Activated CD8-positive, alpha-beta T cell treated with anti-CD3 and anti-CD28 coated beads, Interleukin-2, amount 10 ng/mL, durations not matched to agents 7 days and 5 days (primary cell): Measurements from ENCODE around the gene GOLGA6L10. TPM values are rescaled to one million over a fixed set of nuclear protein-coding genes. Genes with fewer than 3 reads are reported as not detected.
"Not testable (repeated sequence)": the region's sequence is repeated elsewhere in the genome, so short reads cannot be mapped to it uniquely, and the experiment has no call there.

ENCODE experiments used
- ATAC-seq: fragments of 150-1000 bp; cut with Tn5 transposase; one replicate; pipeline ENCODE4 v1.10.0; 2021; ENCODE audit warnings: moderate library complexity
- CTCF ChIA-PET: fragments of 350-600 bp; sonication (Branson Sonifier 250); formaldehyde crosslinking; loops from one replicate; lab custom pipeline; 2021; ENCODE audit warnings: antibody characterized with exemption; lab: Charles Lee
- POLR2A ChIA-PET: fragments of 350-600 bp; sonication (Branson Sonifier 250); formaldehyde crosslinking; loops from one replicate; lab custom pipeline; 2021; ENCODE audit warnings: antibody characterized with exemption; lab: Charles Lee
- DNase-seq: peaks from one replicate; pipeline ENCODE4 v3.0.0-alpha.2; 2020
- H3K27ac Mint-ChIP-seq: one replicate; pipeline ENCODE4 v1.8.0; 2021; ENCODE audit warnings: mild to moderate bottlenecking, mixed read lengths
- H3K27me3 Mint-ChIP-seq: one replicate; pipeline ENCODE4 v1.8.0; 2021; ENCODE audit warnings: low read depth, mixed read lengths
- H3K36me3 Mint-ChIP-seq: one replicate; pipeline ENCODE4 v1.8.0; 2021; ENCODE audit warnings: low read depth, mixed read lengths
- H3K4me1 Mint-ChIP-seq: one replicate; pipeline ENCODE4 v1.8.0; 2021; ENCODE audit warnings: low read depth, mixed read lengths
- H3K4me3 Mint-ChIP-seq: one replicate; pipeline ENCODE4 v1.8.0; 2021; ENCODE audit warnings: mild to moderate bottlenecking, mixed read lengths
- H3K9me3 Mint-ChIP-seq: one replicate; pipeline ENCODE4 v1.8.0; 2022; ENCODE audit warnings: mixed read lengths; ENCODE audit not compliant: insufficient read depth
- total RNA-seq, 2 experiments: library from RNA; stranded (reverse); gene quantifications; one replicate each; pipeline ENCODE4 v1.2.3, GENCODE V29; 2021

GOLGA6L10 gene
- total RNA-seq, 2 experiments from 2014 or later, result 0.83 to 0.84 TPM

- H3K27ac Mint-ChIP-seq, POLR2A ChIA-PET, H3K9me3 Mint-ChIP-seq, H3K36me3 Mint-ChIP-seq, ATAC-seq, CTCF ChIA-PET, H3K4me1 Mint-ChIP-seq, H3K4me3 Mint-ChIP-seq, DNase-seq, H3K27me3 Mint-ChIP-seq: not testable (repeated sequence)
These were observed 10.7 kb downstream of the GOLGA6L10 start for GRCh38 chr15:82338573-82338972.

GRCh38 chr15:82338053-82338452 lies 11.2 kb downstream of the GOLGA6L10 start:
- ATAC-seq, DNase-seq, H3K27ac Mint-ChIP-seq, POLR2A ChIA-PET, H3K27me3 Mint-ChIP-seq, H3K4me3 Mint-ChIP-seq, H3K4me1 Mint-ChIP-seq, H3K9me3 Mint-ChIP-seq, H3K36me3 Mint-ChIP-seq, CTCF ChIA-PET: not testable (repeated sequence)

DNA sequence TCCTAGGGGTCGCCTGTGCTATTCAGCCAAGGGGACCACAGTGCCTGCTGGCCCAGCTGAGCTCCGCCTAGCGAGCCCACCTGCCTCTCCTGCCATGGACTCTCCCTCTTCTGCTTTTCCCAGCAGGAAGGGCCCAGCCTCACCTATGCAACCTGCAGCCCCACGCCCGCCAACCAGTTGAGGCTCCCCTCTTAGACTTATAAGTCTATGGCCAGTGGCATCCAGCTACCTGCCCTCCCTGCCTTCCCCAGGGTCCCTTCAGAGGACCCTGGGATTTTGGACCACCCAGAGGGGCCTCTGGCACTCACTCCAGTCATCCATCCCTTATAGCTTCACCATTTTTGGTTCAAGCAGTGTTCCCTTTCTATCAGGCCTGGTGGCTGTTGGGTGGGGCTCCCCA lies 12.2 kb downstream of the GOLGA6L10 start:
- H3K27ac Mint-ChIP-seq, H3K36me3 Mint-ChIP-seq, POLR2A ChIA-PET, H3K9me3 Mint-ChIP-seq, H3K27me3 Mint-ChIP-seq, H3K4me1 Mint-ChIP-seq, CTCF ChIA-PET, ATAC-seq, H3K4me3 Mint-ChIP-seq, DNase-seq: not testable (repeated sequence)

- ATAC-seq, POLR2A ChIA-PET, DNase-seq, H3K36me3 Mint-ChIP-seq, H3K27me3 Mint-ChIP-seq, CTCF ChIA-PET, H3K9me3 Mint-ChIP-seq, H3K4me3 Mint-ChIP-seq: not testable (repeated sequence)
- peaks cover 12% of the 10 kb centered on the region for H3K4me1 Mint-ChIP-seq
- H3K27ac Mint-ChIP-seq, result peak overlapping the region; percentile 28
These were observed 13.1 kb downstream of the GOLGA6L10 start for GRCh38 chr15:82336180-82336647.

DNA sequence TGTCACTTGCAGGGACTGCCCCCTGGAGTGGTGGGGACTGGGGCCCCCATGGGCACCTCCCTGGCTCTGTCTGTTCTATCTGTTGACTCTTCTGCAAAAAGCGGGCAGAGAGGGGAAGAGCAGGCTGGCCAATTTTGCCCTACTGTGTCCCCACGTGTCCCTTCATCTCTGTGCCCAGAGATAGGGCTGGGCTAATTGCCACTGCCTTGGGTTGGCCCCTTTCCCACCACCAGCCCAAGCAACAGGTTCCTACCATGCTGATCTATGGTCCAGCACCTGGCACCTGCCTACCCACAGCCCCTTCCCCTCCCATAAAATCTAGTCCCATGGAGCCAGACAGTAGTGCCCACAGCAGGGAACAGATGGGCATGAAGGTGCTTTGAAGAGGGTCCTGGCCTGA lies 14.3 kb downstream of the GOLGA6L10 start:
- POLR2A ChIA-PET, result not testable (repeated sequence)

GRCh38 chr15:82334554-82334932 lies 14.7 kb downstream of the GOLGA6L10 start:
- CTCF ChIA-PET, H3K27ac Mint-ChIP-seq: not testable (repeated sequence)

More for the DNA sequence above, 14.3 kb downstream of the GOLGA6L10 start:
- peaks cover 12% of the 10 kb centered on the region for H3K4me1 Mint-ChIP-seq
- H3K36me3 Mint-ChIP-seq, CTCF ChIA-PET, H3K4me3 Mint-ChIP-seq, ATAC-seq, H3K27me3 Mint-ChIP-seq, H3K27ac Mint-ChIP-seq, H3K9me3 Mint-ChIP-seq, DNase-seq: not testable (repeated sequence)

DNA sequence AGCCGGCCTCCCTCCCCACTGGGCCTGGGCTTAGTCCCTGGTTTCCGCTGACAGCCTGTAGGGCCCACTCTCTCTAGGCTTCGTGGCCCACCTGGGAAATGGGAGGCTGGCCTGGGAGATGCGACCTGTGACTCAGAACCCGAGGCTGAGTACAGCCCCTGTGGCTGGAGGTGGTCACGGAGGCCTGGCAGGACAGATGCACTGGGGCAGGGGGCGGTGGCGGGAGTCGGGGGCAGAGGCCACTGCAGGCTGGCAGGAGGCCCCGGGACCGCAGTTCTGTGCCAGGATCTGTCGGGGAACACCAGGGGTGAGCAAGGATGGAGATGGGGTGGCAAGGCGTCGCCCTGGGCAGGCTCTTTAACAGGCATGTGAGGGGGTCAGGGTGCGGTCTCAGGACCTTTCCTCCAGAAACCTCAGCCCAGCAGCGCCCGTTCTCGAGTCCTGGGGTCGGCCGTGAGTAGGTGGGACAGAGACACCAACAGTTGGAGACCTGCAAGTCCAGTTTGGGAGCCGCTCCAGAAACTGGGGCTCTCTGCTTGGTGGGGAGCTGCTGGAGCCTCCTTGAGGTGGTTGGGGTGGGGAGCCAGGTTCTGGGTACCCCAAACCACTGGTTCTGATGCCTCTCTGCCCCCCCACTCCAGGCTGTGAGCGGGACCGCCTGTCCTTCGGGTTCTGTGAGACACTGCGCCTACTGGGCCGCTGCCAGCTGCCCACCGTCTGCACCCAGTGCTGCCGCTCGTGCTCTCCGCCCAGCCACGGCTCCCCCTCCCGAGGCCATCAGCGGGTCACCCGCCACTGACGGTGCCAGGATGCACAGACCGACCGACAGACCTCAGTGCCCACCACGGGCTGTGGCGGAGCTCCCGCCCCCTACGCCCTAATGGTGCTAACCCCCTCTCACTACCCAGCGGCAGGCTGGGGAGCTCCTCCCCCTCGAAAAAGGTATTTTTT lies 15.4 kb downstream of the GOLGA6L10 start:
- DNase-seq, H3K27ac Mint-ChIP-seq, POLR2A ChIA-PET, H3K27me3 Mint-ChIP-seq, H3K4me3 Mint-ChIP-seq, CTCF ChIA-PET, ATAC-seq, H3K9me3 Mint-ChIP-seq, H3K36me3 Mint-ChIP-seq: not testable (repeated sequence)
- H3K4me1 Mint-ChIP-seq, result peaks cover 12% of the 10 kb centered on the region

More at GRCh38 chr15:82334554-82334932, 14.7 kb downstream of the GOLGA6L10 start:
- ATAC-seq, H3K27me3 Mint-ChIP-seq, H3K4me3 Mint-ChIP-seq, POLR2A ChIA-PET, H3K9me3 Mint-ChIP-seq, H3K36me3 Mint-ChIP-seq, DNase-seq: not testable (repeated sequence)
- peaks cover 12% of the 10 kb centered on the region for H3K4me1 Mint-ChIP-seq

DNA sequence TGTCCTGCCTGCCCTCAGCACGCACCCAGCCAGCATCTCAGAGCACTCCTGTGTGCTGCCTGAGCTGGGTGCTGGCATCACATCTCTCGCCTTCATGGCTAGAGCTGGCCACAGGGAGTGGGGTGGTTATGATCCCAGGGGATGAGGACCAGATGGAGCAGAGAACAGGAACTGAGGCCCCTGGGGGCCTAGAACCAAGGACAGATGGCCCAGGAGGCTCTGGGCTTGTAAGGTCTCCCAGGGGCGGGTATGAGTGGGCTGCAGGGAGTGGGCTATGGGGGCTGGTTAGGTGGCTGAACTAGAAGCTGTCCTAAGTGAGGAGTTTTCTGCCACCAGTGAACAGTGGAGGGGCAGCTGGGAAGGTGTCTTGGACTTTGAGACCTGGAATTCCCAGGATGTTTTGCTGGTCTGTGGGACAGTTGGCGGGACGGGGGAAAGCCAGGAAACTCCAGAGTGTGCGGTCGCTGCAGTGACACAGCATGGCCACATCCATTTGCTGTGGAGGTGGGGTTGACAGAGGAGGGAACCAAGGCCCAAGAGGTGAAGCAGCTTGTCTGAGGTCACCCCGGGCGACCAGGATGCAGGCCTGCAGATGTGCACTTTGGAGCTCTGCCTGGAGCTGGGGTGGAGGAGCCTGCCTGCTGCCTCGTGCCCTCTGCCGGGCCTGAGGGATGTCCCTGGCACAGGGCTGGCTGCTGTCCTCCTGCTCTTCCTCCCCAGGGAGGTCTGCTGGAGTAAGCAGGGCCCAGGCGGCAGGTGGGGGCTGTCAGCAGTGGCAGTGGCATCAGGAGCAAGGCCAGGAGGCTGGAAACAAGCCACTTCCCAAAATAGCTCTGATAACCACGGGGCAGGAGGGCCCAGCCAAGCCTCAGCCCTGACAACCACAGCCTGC lies 16.3 kb downstream of the GOLGA6L10 start:
- H3K9me3 Mint-ChIP-seq, CTCF ChIA-PET, H3K4me3 Mint-ChIP-seq, H3K27me3 Mint-ChIP-seq, H3K36me3 Mint-ChIP-seq, POLR2A ChIA-PET, DNase-seq, ATAC-seq: not testable (repeated sequence)
- Mint-ChIP-seq H3K4me1 (peaks cover 12% of the 10 kb centered on the region), H3K27ac (peak overlapping the region; percentile 81)

- Mint-ChIP-seq H3K27ac (peak overlapping the region; percentile 81), H3K4me1 (peaks cover 12% of the 10 kb centered on the region)
- CTCF ChIA-PET, H3K9me3 Mint-ChIP-seq, H3K27me3 Mint-ChIP-seq, H3K36me3 Mint-ChIP-seq, H3K4me3 Mint-ChIP-seq, POLR2A ChIA-PET: not testable (repeated sequence)
- DNase-seq (peak; percentile 51), ATAC-seq (peak; percentile 89)
These were observed 17.5 kb downstream of the GOLGA6L10 start for GRCh38 chr15:82331576-82332304.

- CTCF ChIA-PET, DNase-seq, ATAC-seq, H3K36me3 Mint-ChIP-seq, POLR2A ChIA-PET, H3K27ac Mint-ChIP-seq, H3K27me3 Mint-ChIP-seq, H3K9me3 Mint-ChIP-seq, H3K4me3 Mint-ChIP-seq: not testable (repeated sequence)
- H3K4me1 Mint-ChIP-seq, result peaks cover 12% of the 10 kb centered on the region
These were observed 18.4 kb downstream of the GOLGA6L10 start for GRCh38 chr15:82330921-82331320.

- CTCF ChIA-PET, ATAC-seq, H3K27ac Mint-ChIP-seq, DNase-seq, H3K4me3 Mint-ChIP-seq, H3K36me3 Mint-ChIP-seq, POLR2A ChIA-PET, H3K27me3 Mint-ChIP-seq, H3K9me3 Mint-ChIP-seq: not testable (repeated sequence)
- H3K4me1 Mint-ChIP-seq, result peaks cover 12% of the 10 kb centered on the region
These were observed 20.2 kb downstream of the GOLGA6L10 start for GRCh38 chr15:82329039-82329438.
